A549 (cell line): ENCODE measurements around the gene PLD4. TPM values are rescaled to one million over a fixed set of nuclear protein-coding genes. Genes with fewer than 3 reads are reported as not detected.

Experiments used
- ATAC-seq, 2 experiments: fragments of 200-7000 bp in 1 of 2; fragments of >200 bp in 1 of 2; cut with Nextera tagmentation in 1 of 2; cut with Tn5 transposase in 1 of 2; 3 replicates each; pipeline versions ENCODE4 v1.8.0 to v1.9.1; 2018 to 2020; ENCODE audit warnings: mild to moderate bottlenecking in 1 of 2, moderate library complexity in 1 of 2
- CTCF ChIA-PET: fragments of 300-600 bp; sonication (Branson Sonifier 250); formaldehyde crosslinking; extraction: SDS; loops from one replicate; lab custom pipeline; 2021; ENCODE audit warnings: antibody characterized with exemption, inconsistent platforms; lab: Yijun Ruan, JAX
- POLR2A ChIA-PET: fragments of 350-600 bp; formaldehyde crosslinking; extraction: SDS; loops from one replicate; lab custom pipeline; 2021; ENCODE audit warnings: antibody characterized with exemption, inconsistent platforms; lab: Yijun Ruan, JAX
- DNase-seq, 2 experiments: peaks; one replicate each; pipeline versions ENCODE4 v3.0.0 to v3.0.0-alpha.2; 2011 to 2016; ENCODE audit warnings: low read depth in 1 of 2, low spot score in 1 of 2
- FAIRE-seq: peaks from 2 replicates; lab custom pipeline; 2011; peaks lifted over from hg19 to GRCh38; lab: Jason Lieb, UNC
- H3K27ac ChIP-seq, 2 experiments: fragments of >200 bp; sonication (Bioruptor Twin); formaldehyde crosslinking; 3 replicates each; pipeline ENCODE4 v1.5.1; 2016 to 2017
- H3K4me1 ChIP-seq: fragments of >200 bp; sonication (Bioruptor Twin); formaldehyde crosslinking; 3 replicates; pipeline ENCODE4 v1.6.1; 2016
- H3K4me2 ChIP-seq: fragments of >200 bp; sonication (Bioruptor Twin); formaldehyde crosslinking; 3 replicates; pipeline ENCODE4 v1.6.1; 2016
- H3K4me3 ChIP-seq: fragments of >200 bp; sonication (Bioruptor Twin); formaldehyde crosslinking; 3 replicates; pipeline ENCODE4 v1.5.1; 2016
- H3K9me3 ChIP-seq: fragments of >200 bp; sonication (Bioruptor Twin); formaldehyde crosslinking; 3 replicates; pipeline ENCODE4 v1.6.1; 2016
- ATOH8 ChIP-seq: fragments of 250-450 bp; sonication (Bioruptor Pico); IDR thresholded peaks from 2 replicates; pipeline ENCODE4 v1.5.0; 2020; ENCODE audit warnings: low read depth, mild to moderate bottlenecking, moderate library complexity
- CBX2 ChIP-seq: fragments of 200-600 bp; sonication (generic); IDR thresholded peaks from 2 replicates; pipeline ENCODE4 v1.6.1; 2016; ENCODE audit warnings: low read depth, mild to moderate bottlenecking, borderline replicate concordance
- CTCF ChIP-seq: fragments of >200 bp; sonication (Bioruptor Twin); formaldehyde crosslinking; IDR thresholded peaks from 3 replicates; pipeline ENCODE4 v1.5.1; 2016
- EP300 ChIP-seq, 2 experiments: fragments of >200 bp; sonication (Bioruptor Twin); formaldehyde crosslinking; IDR thresholded peaks; 2 replicates in 1 of 2; 3 replicates in 1 of 2; pipeline ENCODE4 v1.6.1; 2016 to 2017
- FOSB ChIP-seq: fragments of 250-450 bp; sonication (Bioruptor Pico); IDR thresholded peaks from 2 replicates; pipeline ENCODE4 v1.5.0; 2020; ENCODE audit warnings: mild to moderate bottlenecking, moderate library complexity
- FOXS1 ChIP-seq: fragments of 250-450 bp; sonication (Bioruptor Pico); IDR thresholded peaks from 2 replicates; pipeline ENCODE4 v1.5.0; 2020; ENCODE audit warnings: mild to moderate bottlenecking, moderate library complexity
- HOXA7 ChIP-seq: fragments of 250-450 bp; sonication (Bioruptor Pico); IDR thresholded peaks from 2 replicates; pipeline ENCODE4 v1.5.0; 2020; ENCODE audit warnings: mild to moderate bottlenecking, moderate library complexity
- HOXB13 ChIP-seq: fragments of 250-450 bp; sonication (Bioruptor Pico); IDR thresholded peaks from 2 replicates; pipeline ENCODE4 v1.5.0; 2020; ENCODE audit warnings: low read depth, mild to moderate bottlenecking, moderate library complexity
- HOXB5 ChIP-seq: fragments of 250-450 bp; sonication (Bioruptor Pico); IDR thresholded peaks from 2 replicates; pipeline ENCODE4 v1.5.0; 2020; ENCODE audit warnings: mild to moderate bottlenecking, moderate library complexity
- JUN ChIP-seq, 2 experiments: fragments of >200 bp; sonication (Bioruptor Twin); formaldehyde crosslinking; IDR thresholded peaks; 2 replicates in 1 of 2; 3 replicates in 1 of 2; pipeline ENCODE4 v1.6.1; 2016 to 2017
- JUNB ChIP-seq: fragments of >200 bp; sonication (Bioruptor Twin); formaldehyde crosslinking; IDR thresholded peaks from 2 replicates; pipeline ENCODE4 v1.6.1; 2016
- MAFK ChIP-seq: fragments of 450-650 bp; IDR thresholded peaks from 2 replicates; pipeline ENCODE4 v1.6.1; 2014; ENCODE audit not compliant: partially characterized antibody
- MAX ChIP-seq: IDR thresholded peaks from 2 replicates; pipeline ENCODE4 v1.6.1; 2012
- MAZ ChIP-seq: fragments of 150-350 bp; IDR thresholded peaks from 2 replicates; pipeline ENCODE4 v1.6.1; 2014; ENCODE audit warnings: antibody characterized with exemption, low read depth, low read length, borderline replicate concordance
- NFE2L2 ChIP-seq: fragments of 150-350 bp; conservative IDR thresholded peaks from 2 replicates; pipeline ENCODE4 v1.6.1; 2014; ENCODE audit warnings: low read length
- NPAS2 ChIP-seq: fragments of 250-450 bp; sonication (Bioruptor Pico); IDR thresholded peaks from 2 replicates; pipeline ENCODE4 v1.8.0; 2022; ENCODE audit warnings: mild to moderate bottlenecking, moderate library complexity, borderline replicate concordance
- PHF8 ChIP-seq: fragments of 200-600 bp; sonication (generic); IDR thresholded peaks from 2 replicates; pipeline ENCODE4 v1.6.1; 2016; ENCODE audit warnings: low read depth, mild to moderate bottlenecking, antibody characterized with exemption, moderate library complexity, borderline replicate concordance
- RAD21 ChIP-seq, 2 experiments: fragments of >200 bp in 1 of 2; sonication (Bioruptor Twin) in 1 of 2; formaldehyde crosslinking in 1 of 2; IDR thresholded peaks in 1 of 2; conservative IDR thresholded peaks in 1 of 2; 2 replicates in 1 of 2; 3 replicates in 1 of 2; pipeline ENCODE4 v1.6.1; 2012 to 2018; ENCODE audit warnings: inconsistent platforms in 1 of 2
- RARB ChIP-seq: fragments of 250-450 bp; sonication (Bioruptor Pico); IDR thresholded peaks from 2 replicates; pipeline ENCODE4 v1.8.0; 2021; ENCODE audit warnings: mild to moderate bottlenecking, moderate library complexity
- RFX5 ChIP-seq: fragments of 450-650 bp; IDR thresholded peaks from 2 replicates; pipeline ENCODE4 v1.7.1; 2014; ENCODE audit warnings: antibody characterized with exemption, mild to moderate bottlenecking, moderate library complexity
- SMC3 ChIP-seq: fragments of >200 bp; sonication (Bioruptor Twin); formaldehyde crosslinking; IDR thresholded peaks from 3 replicates; pipeline ENCODE4 v1.6.1; 2018; ENCODE audit warnings: inconsistent platforms
- TFCP2L1 ChIP-seq: fragments of 250-450 bp; sonication (Bioruptor Pico); IDR thresholded peaks from 2 replicates; pipeline ENCODE4 v1.5.0; 2021; ENCODE audit warnings: mild to moderate bottlenecking
- TP53 ChIP-seq: fragments of 250-450 bp; sonication (Bioruptor Pico); IDR thresholded peaks from 2 replicates; pipeline ENCODE4 v1.5.0; 2021; ENCODE audit warnings: mild to moderate bottlenecking, moderate library complexity
- ZC3H11A ChIP-seq: fragments of 450-650 bp; IDR thresholded peaks from 2 replicates; pipeline ENCODE4 v1.6.1; 2014; ENCODE audit warnings: antibody characterized with exemption, mild to moderate bottlenecking
- ZFP36 ChIP-seq: fragments of 450-650 bp; IDR thresholded peaks from 2 replicates; pipeline ENCODE4 v1.6.1; 2014; ENCODE audit warnings: borderline replicate concordance; ENCODE audit not compliant: partially characterized antibody
- WGBS: methylation state at CpG from one replicate; pipeline ENCODE4 v1.1.6; 2017; ENCODE audit errors: missing lambda C conversion rate; 5-methylcytosine and 5-hydroxymethylcytosine counted together
- polyA plus RNA-seq, 4 experiments: library from polyadenylated mRNA; depleted of rRNA in 3 of 4; stranded (reverse); fragments of >200 nt; fragmentation: RNase III in 1 of 4; extraction: RNeasy Plus Mini Kit Qiagen cat#74134 plus additional on column Dnase treatment in 1 of 4; gene quantifications; 2 replicates in 3 of 4; 3 replicates in 1 of 4; pipeline ENCODE4 v1.2.3, GENCODE V29; 2011 to 2017
- TF ChIP-seq, protein P1 (sequence below): IDR thresholded peaks from 2 replicates; pipeline ENCODE4 v1.6.1; 2012; ENCODE audit warnings: low read depth, borderline replicate concordance

The PLD4 gene
- polyA plus RNA-seq, 2 of the 4 experiments (the other 2 are of a cell fraction), result 0.01 TPM

DNA sequence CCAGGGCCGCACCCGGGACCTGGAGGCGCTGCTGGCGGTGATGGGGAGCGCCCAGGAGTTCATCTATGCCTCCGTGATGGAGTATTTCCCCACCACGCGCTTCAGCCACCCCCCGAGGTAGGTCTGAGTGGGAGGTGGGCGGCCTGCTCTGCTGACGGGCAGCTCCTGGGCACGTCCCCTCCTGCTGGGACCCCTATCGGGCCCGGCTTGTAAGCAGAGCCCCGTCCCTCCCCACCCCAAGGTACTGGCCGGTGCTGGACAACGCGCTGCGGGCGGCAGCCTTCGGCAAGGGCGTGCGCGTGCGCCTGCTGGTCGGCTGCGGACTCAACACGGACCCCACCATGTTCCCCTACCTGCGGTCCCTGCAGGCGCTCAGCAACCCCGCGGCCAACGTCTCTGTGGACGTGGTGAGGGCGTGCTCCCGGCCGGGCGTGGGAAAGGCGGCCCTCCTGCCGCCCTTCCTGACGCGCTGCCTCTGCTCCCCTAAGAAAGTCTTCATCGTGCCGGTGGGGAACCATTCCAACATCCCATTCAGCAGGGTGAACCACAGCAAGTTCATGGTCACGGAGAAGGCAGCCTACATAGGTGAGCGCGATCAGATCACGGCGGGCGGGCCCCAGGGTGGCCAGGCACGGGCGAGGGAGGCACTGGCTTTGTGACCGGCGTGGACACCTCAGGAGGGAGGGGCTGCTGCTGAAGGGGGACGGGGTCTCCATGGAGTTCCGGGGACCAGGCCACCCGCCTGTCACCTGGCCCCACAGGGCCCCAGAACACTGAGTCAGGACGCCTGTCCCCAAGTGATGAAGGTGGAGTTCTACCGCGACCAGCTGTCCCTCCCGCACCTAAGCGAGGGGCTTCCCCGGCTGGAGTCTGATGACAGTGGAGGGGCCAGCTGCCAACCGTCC is 7.3 kb downstream of the PLD4 start:
- TF ChIP-seq MAX (no peak), JUNB (no peak), RFX5 (no peak), CBX2 (no peak), TFCP2L1 (no peak)
- ATAC-seq (no peak), FAIRE-seq (no peak), DNase-seq (no peak)
- H3K4me1 ChIP-seq, result peaks cover 7% of the 10 kb centered on the region; the same call in 1 of the 3 replicates
- H3K4me3 ChIP-seq, result no peak overlapping the region
- H3K4me2 ChIP-seq, result peak overlapping the region; percentile 96; the same call in 1 of the 3 replicates
- 95% methylated on average over 50 of the region's 64 CpGs for WGBS
- no peak overlapping the region for H3K27ac ChIP-seq
- no peaks in the 10 kb centered on the region for H3K9me3 ChIP-seq
- CTCF ChIA-PET, result interaction anchor here (0.8 to 8.8 kb wide), 7 partner anchors 11 to 114 kb away, joined by 3 to 86 read pairs (median 8); no protein-coding TSS in a partner anchor
- POLR2A ChIA-PET, result no interaction called here

- TF ChIP-seq MAZ (peak; percentile 72; the same call in 1 of the 2 replicates), ZC3H11A (no peak), MAX (peak; percentile 77), RAD21 (conservative IDR thresholded peaks at IDR 0.05 in 1 of 2, IDR thresholded peaks at IDR 0.05 in 1 of 2) (peak; percentile 43 to 76; a peak in 4 of 5 replicates), HOXB13 (CRISPR knock-in tag) (no peak), CTCF (peak; percentile 71), JUN (IDR thresholded peaks at IDR 0.05) (peak in 1 of 2 experiments; percentile 37; a peak in 1 of 5 replicates), PHF8 (peak; percentile 35; the same call in 1 of the 2 replicates), RARB (no peak), TP53 (CRISPR knock-in tag) (no peak), HOXA7 (CRISPR knock-in tag) (no peak), NFE2L2 (no peak), ATOH8 (CRISPR knock-in tag) (no peak), EP300 (IDR thresholded peaks at IDR 0.05) (no peak), MAFK (no peak), HOXB5 (CRISPR knock-in tag) (no peak), FOXS1 (CRISPR knock-in tag) (no peak), SMC3 (peak; percentile 88), FOSB (CRISPR knock-in tag) (no peak), NPAS2 (CRISPR knock-in tag) (no peak), ZFP36 (peak; percentile 90), CBX2 (no peak)
- TF ChIP-seq, protein P1, sequence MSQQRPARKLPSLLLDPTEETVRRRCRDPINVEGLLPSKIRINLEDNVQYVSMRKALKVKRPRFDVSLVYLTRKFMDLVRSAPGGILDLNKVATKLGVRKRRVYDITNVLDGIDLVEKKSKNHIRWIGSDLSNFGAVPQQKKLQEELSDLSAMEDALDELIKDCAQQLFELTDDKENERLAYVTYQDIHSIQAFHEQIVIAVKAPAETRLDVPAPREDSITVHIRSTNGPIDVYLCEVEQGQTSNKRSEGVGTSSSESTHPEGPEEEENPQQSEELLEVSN, result peak; percentile 58
- WGBS, result 79% methylated on average over 38 of the region's 100 CpGs
These were observed 8.3 kb downstream of the PLD4 start for GRCh38 chr14:104932676-104933631.

More at GRCh38 chr14:104932676-104933631, 8.3 kb downstream of the PLD4 start:
- Histone ChIP-seq H3K27ac (peak overlapping the region; percentile 79 to 92), H3K4me1 (peaks cover 7% of the 10 kb centered on the region; the same call in 1 of the 3 replicates), H3K4me2 (peak overlapping the region; percentile 96), H3K4me3 (peak overlapping the region; percentile 48), H3K9me3 (no peaks in the 10 kb centered on the region)
- POLR2A ChIA-PET, result interaction anchor here (1.2 to 3.5 kb wide), 2 partner anchors 37 to 41 kb away, joined by 4 to 22 read pairs; no protein-coding TSS in a partner anchor
- ATAC-seq, result peak; percentile 57 to 80
- no peak for FAIRE-seq
- DNase-seq, result peak; percentile 79 to 89
- CTCF ChIA-PET, result interaction anchor here (0.8 to 8.8 kb wide), 13 partner anchors 8 to 121 kb away, joined by 3 to 86 read pairs (median 4); partner anchors contain the start of gene PLD4
